Esophagus squamous epithelium (tissue), 5 donors: ENCODE measurements around the gene GABBR1. TPM values are rescaled to one million over a fixed set of nuclear protein-coding genes. Genes with fewer than 3 reads are reported as not detected.

Experiments
- DNase-seq: peaks from one replicate; lab custom pipeline; 2025; lab: John Stamatoyannopoulos, UW
- H3K27ac ChIP-seq, 4 donors: fragments of 200-600 bp; sonication (generic); one replicate each; pipeline ENCODE4 v1.5.1; 2016 to 2019; ENCODE audit warnings: mild to moderate bottlenecking in 1 of 4
- H3K27me3 ChIP-seq, 4 donors: fragments of 200-600 bp; sonication (generic); 1 replicate in 3 of 4; 2 replicates in 1 of 4; pipeline versions ENCODE4 v1.5.1 to v1.6.0; 2017 to 2021; ENCODE audit warnings: antibody characterized with exemption in 1 of 4
- H3K36me3 ChIP-seq, 3 donors: fragments of 200-600 bp; sonication (generic); one replicate each; pipeline ENCODE4 v1.5.1; 2016 to 2019
- H3K4me1 ChIP-seq, 3 donors: fragments of 200-600 bp; sonication (generic); one replicate each; pipeline ENCODE4 v1.5.1; 2017 to 2019
- H3K4me3 ChIP-seq, 4 donors: fragments of 200-600 bp; sonication (generic); 1 replicate in 3 of 4; 2 replicates in 1 of 4; pipeline ENCODE4 v1.5.1; 2016 to 2019; ENCODE audit warnings: mild to moderate bottlenecking in 2 of 4, moderate library complexity in 1 of 4
- H3K9me3 ChIP-seq, 3 donors: fragments of 200-600 bp; sonication (generic); one replicate each; pipeline ENCODE4 v1.5.1; 2016 to 2019
- POLR2A ChIP-seq, 4 donors: fragments of 450-650 bp; IDR thresholded peaks; one replicate each; pipeline ENCODE4 v1.6.1; 2017; ENCODE audit warnings: antibody characterized with exemption in 4 of 4, mild to moderate bottlenecking in 4 of 4, moderate library complexity in 3 of 4
- WGBS, 2 donors: methylation state at CpG; one replicate each; pipeline ENCODE4 v1.1.5; 2018; 5-methylcytosine and 5-hydroxymethylcytosine counted together
- intact Hi-C: fragments of 100-400 bp; cut with DNase I; formaldehyde crosslinking; loops from one replicate; pipeline ENCODE4 v1.15.0; 2022
- small RNA-seq, 4 donors: library from RNA; depleted of rRNA; stranded (forward); fragments of <200 nt; gene quantifications; one replicate each; pipeline ENCODE3, GENCODE V24; 2016
- total RNA-seq, 4 donors: library from RNA; depleted of rRNA; stranded (reverse); fragments of >200 nt; gene quantifications; one replicate each; pipeline ENCODE4 v1.1.0, GENCODE V29; 2016
- TF ChIP-seq, protein P1 (sequence below), 6 experiments: fragments of 450-650 bp in 4 of 6; fragments of 200-600 bp in 2 of 6; sonication (generic) in 2 of 6; IDR thresholded peaks; one replicate each; pipeline ENCODE4 v1.5.1; 2016 to 2019; ENCODE audit warnings: antibody characterized with exemption in 6 of 6, mild to moderate bottlenecking in 4 of 6, moderate library complexity in 4 of 6
- donor health status: DM: yes; HTN: yes; CAD: no.

Gene GABBR1
- total RNA-seq, 4 donors from 2014 or later = 4.1 to 19.5 (median 8.5) TPM

DNA sequence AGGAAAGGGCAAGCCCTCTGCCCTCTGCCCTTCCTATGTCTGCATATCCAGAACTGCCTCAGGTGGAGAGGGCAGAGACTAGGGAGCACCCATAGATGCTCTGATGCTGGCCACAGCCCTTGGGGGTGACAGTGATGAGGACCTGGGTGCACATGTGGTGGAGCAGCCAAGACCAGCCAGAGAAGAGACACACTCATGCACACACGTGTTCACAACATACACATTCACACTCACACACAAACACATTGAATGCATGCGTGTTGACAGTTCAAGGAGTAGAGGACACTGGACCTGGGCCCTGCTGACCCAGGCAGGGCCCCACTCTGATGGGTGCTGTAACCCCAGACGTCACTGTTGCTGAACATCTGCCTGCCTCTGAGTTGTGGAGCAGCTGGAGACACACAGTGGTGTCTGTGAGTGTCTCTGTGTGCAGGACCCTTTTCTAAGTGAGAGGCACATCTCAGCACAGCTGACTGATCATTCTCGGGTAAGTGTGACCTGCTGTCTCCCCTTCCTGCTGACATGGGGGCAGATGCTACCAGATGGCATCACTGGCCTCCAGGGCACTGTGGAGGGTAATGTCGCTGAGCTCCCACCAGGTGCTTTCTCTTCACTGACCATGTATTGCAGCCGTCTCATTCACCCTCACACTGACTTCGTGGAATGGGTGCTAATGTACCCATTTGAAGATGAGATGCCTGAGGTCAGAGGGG is 115.1 kb downstream of the GABBR1 start:
- Histone ChIP-seq H3K9me3 (no peaks in the 10 kb centered on the region), H3K36me3 (no peaks in the 10 kb centered on the region), H3K4me1 (no peaks in the 10 kb centered on the region), H3K27me3 (no peaks in the 10 kb centered on the region), H3K27ac (no peak overlapping the region), H3K4me3 (no peak overlapping the region)
- intact Hi-C loops = no loop called here
- DNase-seq = no peak
- TF ChIP-seq, protein P1, sequence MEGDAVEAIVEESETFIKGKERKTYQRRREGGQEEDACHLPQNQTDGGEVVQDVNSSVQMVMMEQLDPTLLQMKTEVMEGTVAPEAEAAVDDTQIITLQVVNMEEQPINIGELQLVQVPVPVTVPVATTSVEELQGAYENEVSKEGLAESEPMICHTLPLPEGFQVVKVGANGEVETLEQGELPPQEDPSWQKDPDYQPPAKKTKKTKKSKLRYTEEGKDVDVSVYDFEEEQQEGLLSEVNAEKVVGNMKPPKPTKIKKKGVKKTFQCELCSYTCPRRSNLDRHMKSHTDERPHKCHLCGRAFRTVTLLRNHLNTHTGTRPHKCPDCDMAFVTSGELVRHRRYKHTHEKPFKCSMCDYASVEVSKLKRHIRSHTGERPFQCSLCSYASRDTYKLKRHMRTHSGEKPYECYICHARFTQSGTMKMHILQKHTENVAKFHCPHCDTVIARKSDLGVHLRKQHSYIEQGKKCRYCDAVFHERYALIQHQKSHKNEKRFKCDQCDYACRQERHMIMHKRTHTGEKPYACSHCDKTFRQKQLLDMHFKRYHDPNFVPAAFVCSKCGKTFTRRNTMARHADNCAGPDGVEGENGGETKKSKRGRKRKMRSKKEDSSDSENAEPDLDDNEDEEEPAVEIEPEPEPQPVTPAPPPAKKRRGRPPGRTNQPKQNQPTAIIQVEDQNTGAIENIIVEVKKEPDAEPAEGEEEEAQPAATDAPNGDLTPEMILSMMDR (IDR thresholded peaks at IDR 0.05) = no peak
- no peak for TF ChIP-seq POLR2A (IDR thresholded peaks at IDR 0.05)
- 73 to 77% methylated on average over 3 to 7 of the region's 7 CpGs for WGBS, 2 donors

DNA sequence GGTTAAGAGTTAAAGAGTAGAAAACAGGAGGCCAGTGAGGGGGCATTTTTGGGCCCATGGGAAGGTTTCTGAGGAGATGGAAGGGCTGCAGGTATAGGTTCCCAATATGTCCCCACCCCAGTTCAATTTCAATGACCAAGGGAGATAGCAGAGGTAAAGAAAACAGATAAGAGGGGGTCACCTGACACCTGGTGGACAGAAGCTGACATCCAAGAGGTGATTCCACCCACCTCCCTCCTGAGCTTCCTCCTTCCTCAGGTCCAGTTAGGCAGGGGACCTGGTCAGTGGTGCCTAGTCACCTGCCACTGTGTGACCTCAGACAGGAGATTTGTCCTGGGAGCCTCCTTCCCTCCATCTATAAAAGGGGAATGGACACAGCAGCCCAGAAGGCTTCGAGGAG is 115.7 kb downstream of the GABBR1 start:
- no peaks in the 10 kb centered on the region for H3K9me3 ChIP-seq
- no peak overlapping the region for H3K4me3 ChIP-seq
- DNase-seq = no peak
- 50 to 56% methylated on average over 1 of the region's 1 CpG for WGBS, 2 donors
- H3K4me1 ChIP-seq = no peaks in the 10 kb centered on the region
- no peak overlapping the region for H3K27ac ChIP-seq
- intact Hi-C loops = no loop called here
- no peak for TF ChIP-seq POLR2A (IDR thresholded peaks at IDR 0.05)
- TF ChIP-seq, protein P1 (IDR thresholded peaks at IDR 0.05) = no peak
- H3K27me3 ChIP-seq = no peaks in the 10 kb centered on the region
- H3K36me3 ChIP-seq = no peaks in the 10 kb centered on the region

DNA sequence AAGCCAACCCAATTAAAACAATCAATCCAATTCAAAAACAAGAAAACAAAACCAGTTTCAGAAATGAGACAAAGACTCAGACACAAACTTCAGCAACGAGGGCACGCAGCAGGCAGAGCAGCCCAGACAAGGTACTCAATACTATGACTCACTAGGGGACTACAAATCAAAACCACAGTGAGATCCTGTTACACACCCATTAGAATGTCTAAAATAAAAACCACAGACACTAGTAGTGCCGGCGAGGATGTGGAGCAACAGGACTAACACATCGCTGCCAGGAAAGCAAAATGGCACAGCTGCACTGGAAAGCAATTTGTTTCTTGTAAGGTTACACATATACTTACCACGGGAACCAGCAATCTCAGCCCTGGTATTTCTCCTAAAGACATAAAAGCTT is 116.9 kb downstream of the GABBR1 start:
- no peak for DNase-seq
- Histone ChIP-seq H3K27ac (no peak overlapping the region), H3K27me3 (no peaks in the 10 kb centered on the region), H3K4me1 (no peaks in the 10 kb centered on the region), H3K4me3 (no peak overlapping the region), H3K36me3 (no peaks in the 10 kb centered on the region), H3K9me3 (no peaks in the 10 kb centered on the region)
- TF ChIP-seq POLR2A (IDR thresholded peaks at IDR 0.05) = no peak
- 15 to 32% methylated on average over 6 of the region's 6 CpGs for WGBS, 2 donors
- intact Hi-C loops = no loop called here

DNA sequence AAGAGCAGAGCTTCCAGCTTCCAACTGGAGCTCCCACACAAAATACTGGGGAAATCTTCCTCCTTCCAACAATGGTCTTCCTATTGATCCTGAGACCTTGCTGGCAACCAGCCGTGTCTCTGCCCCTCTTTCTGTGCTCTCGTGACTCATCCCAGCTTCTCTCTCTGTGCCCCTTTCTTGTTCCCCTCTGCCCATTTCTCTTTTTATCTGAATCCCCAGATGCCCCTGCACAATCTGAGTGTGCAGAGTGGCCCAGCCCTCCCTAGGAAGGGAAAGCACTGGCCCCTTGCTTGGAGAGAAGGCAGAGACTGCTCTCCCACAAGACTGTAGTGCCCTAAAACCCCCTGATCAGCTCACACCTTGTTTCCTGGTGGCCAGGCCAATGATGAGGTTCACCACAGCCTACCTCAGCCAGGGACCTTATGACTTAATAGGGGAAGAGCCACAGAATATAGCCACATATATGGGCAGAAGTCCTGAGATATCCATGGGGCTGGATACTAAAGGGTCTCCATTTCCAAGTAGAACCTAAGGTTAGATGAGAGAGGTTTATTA is 122.2 kb downstream of the GABBR1 start:
- DNase-seq = no peak

DNA sequence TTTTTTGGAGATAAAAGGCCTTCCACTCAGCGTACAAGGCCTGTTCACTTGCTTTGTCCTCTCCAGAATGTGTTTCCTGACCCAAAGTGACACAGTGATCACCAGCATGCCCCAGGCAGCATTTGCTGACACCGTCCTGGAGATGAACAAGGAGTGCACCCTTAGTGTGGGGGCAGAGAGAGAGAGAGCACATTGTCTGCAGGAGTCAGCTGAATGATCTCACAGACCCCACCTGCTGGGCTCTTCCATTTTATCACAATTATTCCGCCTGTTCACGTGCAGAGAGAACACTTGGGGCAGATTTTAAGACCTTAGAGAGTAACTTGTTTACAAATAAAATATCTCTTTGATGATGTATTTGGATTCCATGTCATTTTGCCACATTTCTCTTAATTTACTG is 122.8 kb downstream of the GABBR1 start:
- Histone ChIP-seq H3K27ac (no peak overlapping the region), H3K36me3 (no peaks in the 10 kb centered on the region), H3K27me3 (no peaks in the 10 kb centered on the region), H3K4me1 (no peaks in the 10 kb centered on the region), H3K9me3 (no peaks in the 10 kb centered on the region), H3K4me3 (no peak overlapping the region)
- DNase-seq = no peak
- WGBS, 2 donors = 48 to 53% methylated on average over 3 to 4 of the region's 4 CpGs
- intact Hi-C loops = no loop called here
- no peak for TF ChIP-seq POLR2A (IDR thresholded peaks at IDR 0.05)
- TF ChIP-seq, protein P1 (IDR thresholded peaks at IDR 0.05) = no peak

More for the DNA sequence above, 122.2 kb downstream of the GABBR1 start:
- WGBS, 2 donors = 69 to 85% methylated on average over 2 of the region's 2 CpGs
- no peaks in the 10 kb centered on the region for H3K36me3 ChIP-seq
- no peaks in the 10 kb centered on the region for H3K4me1 ChIP-seq
- TF ChIP-seq, protein P1 (IDR thresholded peaks at IDR 0.05) = no peak
- TF ChIP-seq POLR2A (IDR thresholded peaks at IDR 0.05) = no peak
- no peaks in the 10 kb centered on the region for H3K27me3 ChIP-seq
- no peak overlapping the region for H3K4me3 ChIP-seq
- intact Hi-C loops = no loop called here
- H3K27ac ChIP-seq = no peak overlapping the region
- no peaks in the 10 kb centered on the region for H3K9me3 ChIP-seq

Small RNAs within 50 kb of the gene (small RNA-seq; reads per million reads assigned to genes)
- gene SNORD32B (0.57 to 4.2 (median 1.5) reads per million in 4 donors), gene SUMO2P1 (0 to 1.2 (median 0) reads per million in 4 donors), gene TMEM183AP1 (0 reads per million in 4 donors)

Other genes starting within 250 kb of the GABBR1 start
- not detected for gene OR12D2, start 237.6 kb downstream of the GABBR1 start, total RNA-seq
- gene OR12D1, start 218.3 kb downstream of the GABBR1 start, total RNA-seq = not detected
- not detected for gene OR10C1, start 193.9 kb downstream of the GABBR1 start, total RNA-seq
- not detected for gene OR11A1, start 176.1 kb downstream of the GABBR1 start, total RNA-seq
- not detected for gene OR2H1, start 176.0 kb downstream of the GABBR1 start, total RNA-seq
- gene MAS1L, start 145.2 kb downstream of the GABBR1 start, total RNA-seq = not detected
- 10 to 100 TPM in 1 of 4 donors, 1 to 10 TPM in 1, under 1 TPM in 1, not detected in 1; 0.76 to 11.1 (median 1.6) TPM for gene UBD, start 73.5 kb downstream of the GABBR1 start, total RNA-seq
- gene OR2H2, start 48.1 kb downstream of the GABBR1 start, total RNA-seq = not detected
- gene MOG, start 23.9 kb upstream of the GABBR1 start, total RNA-seq = not detected
- gene ZFP57, start 48.0 kb upstream of the GABBR1 start, total RNA-seq = 1 to 10 TPM in 1 of 4 donors, not detected in 3; 2.4 TPM
- 10 to 100 TPM in 3 of 4 donors, 1 to 10 TPM in 1; 8.7 to 56.1 (median 31.0) TPM for gene HLA-F, start 90.3 kb upstream of the GABBR1 start, total RNA-seq
- under 1 TPM in 2 of 4 donors, not detected in 2; 0.18 to 0.27 TPM for gene HLA-G, start 194.6 kb upstream of the GABBR1 start, total RNA-seq